Measurements from ENCODE around the gene ENTPD5. TPM values are rescaled to one million over a fixed set of nuclear protein-coding genes. Genes with fewer than 3 reads are reported as not detected.

The ENTPD5 gene
- total and polyA plus RNA-seq, 4 donors: 38.1 to 276 (median 76.5) TPM

- H3K9ac ChIP-seq (ENCODE audit: low read depth in 1 of 2, low read length in 2 of 2): peak overlapping the region; percentile 96
- 2% methylated on average over 8 of the region's 8 CpGs for WGBS
These were observed 908 bp downstream of the ENTPD5 start for GRCh38 chr14:74018174-74018585.

GRCh38 chr14:74015963-74016362 lies 3.1 kb downstream of the ENTPD5 start:
- Histone ChIP-seq H3K9ac (ENCODE audit: low read depth in 1 of 2, low read length in 2 of 2) (no peak overlapping the region), H3K36me3 (ENCODE audit: control insufficient read depth in 4 of 4, insufficient read depth in 3 of 4, low read depth in 1 of 4, low read length in 3 of 4) (peaks cover 0 to 5% (median 0%) of the 10 kb centered on the region in 4 donors), H3K4me3 (ENCODE audit: low read depth in 1 of 3, low read length in 3 of 3) (no peak overlapping the region), H3K27me3 (ENCODE audit: control insufficient read depth in 4 of 4, insufficient read depth in 4 of 4, low read length in 3 of 4) (no peaks in the 10 kb centered on the region), H3K4me1 (ENCODE audit: control insufficient read depth in 4 of 4, insufficient read depth in 4 of 4, low read length in 3 of 4) (peaks cover 15 to 27% (median 24%) of the 10 kb centered on the region in 4 donors), H3K9me3 (ENCODE audit: control insufficient read depth in 4 of 4, low read length in 3 of 4) (no peaks in the 10 kb centered on the region), H3K27ac (ENCODE audit: low read depth in 1 of 2, low read length in 2 of 2) (peak overlapping the region in 1 of 2 donors; percentile 13)
- TF ChIP-seq, protein P1, sequence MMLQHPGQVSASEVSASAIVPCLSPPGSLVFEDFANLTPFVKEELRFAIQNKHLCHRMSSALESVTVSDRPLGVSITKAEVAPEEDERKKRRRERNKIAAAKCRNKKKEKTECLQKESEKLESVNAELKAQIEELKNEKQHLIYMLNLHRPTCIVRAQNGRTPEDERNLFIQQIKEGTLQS (IDR thresholded peaks at IDR 0.05): no peak
- TF ChIP-seq NR2F2 (IDR thresholded peaks at IDR 0.05) (no peak), JUND (IDR thresholded peaks at IDR 0.05) (no peak), RXRA (IDR thresholded peaks at IDR 0.05) (no peak), FOXA2 (IDR thresholded peaks at IDR 0.05) (no peak), FOXA1 (IDR thresholded peaks at IDR 0.05) (no peak), GABPA (IDR thresholded peaks at IDR 0.05 in 1 of 2, conservative IDR thresholded peaks at IDR 0.05 in 1 of 2) (no peak), SP1 (IDR thresholded peaks at IDR 0.05) (no peak), HNF4A (conservative IDR thresholded peaks at IDR 0.05) (no peak)
- no peak for DNase-seq (ENCODE audit: low spot score)

More at GRCh38 chr14:74018174-74018585, 908 bp downstream of the ENTPD5 start:
- H3K4me1 ChIP-seq (ENCODE audit: control insufficient read depth in 4 of 4, insufficient read depth in 4 of 4, low read length in 3 of 4): peaks cover 15 to 27% (median 24%) of the 10 kb centered on the region in 4 donors
- H3K36me3 ChIP-seq (ENCODE audit: control insufficient read depth in 4 of 4, insufficient read depth in 3 of 4, low read depth in 1 of 4, low read length in 3 of 4): no peaks in the 10 kb centered on the region
- TF ChIP-seq, protein P2, sequence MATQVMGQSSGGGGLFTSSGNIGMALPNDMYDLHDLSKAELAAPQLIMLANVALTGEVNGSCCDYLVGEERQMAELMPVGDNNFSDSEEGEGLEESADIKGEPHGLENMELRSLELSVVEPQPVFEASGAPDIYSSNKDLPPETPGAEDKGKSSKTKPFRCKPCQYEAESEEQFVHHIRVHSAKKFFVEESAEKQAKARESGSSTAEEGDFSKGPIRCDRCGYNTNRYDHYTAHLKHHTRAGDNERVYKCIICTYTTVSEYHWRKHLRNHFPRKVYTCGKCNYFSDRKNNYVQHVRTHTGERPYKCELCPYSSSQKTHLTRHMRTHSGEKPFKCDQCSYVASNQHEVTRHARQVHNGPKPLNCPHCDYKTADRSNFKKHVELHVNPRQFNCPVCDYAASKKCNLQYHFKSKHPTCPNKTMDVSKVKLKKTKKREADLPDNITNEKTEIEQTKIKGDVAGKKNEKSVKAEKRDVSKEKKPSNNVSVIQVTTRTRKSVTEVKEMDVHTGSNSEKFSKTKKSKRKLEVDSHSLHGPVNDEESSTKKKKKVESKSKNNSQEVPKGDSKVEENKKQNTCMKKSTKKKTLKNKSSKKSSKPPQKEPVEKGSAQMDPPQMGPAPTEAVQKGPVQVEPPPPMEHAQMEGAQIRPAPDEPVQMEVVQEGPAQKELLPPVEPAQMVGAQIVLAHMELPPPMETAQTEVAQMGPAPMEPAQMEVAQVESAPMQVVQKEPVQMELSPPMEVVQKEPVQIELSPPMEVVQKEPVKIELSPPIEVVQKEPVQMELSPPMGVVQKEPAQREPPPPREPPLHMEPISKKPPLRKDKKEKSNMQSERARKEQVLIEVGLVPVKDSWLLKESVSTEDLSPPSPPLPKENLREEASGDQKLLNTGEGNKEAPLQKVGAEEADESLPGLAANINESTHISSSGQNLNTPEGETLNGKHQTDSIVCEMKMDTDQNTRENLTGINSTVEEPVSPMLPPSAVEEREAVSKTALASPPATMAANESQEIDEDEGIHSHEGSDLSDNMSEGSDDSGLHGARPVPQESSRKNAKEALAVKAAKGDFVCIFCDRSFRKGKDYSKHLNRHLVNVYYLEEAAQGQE (IDR thresholded peaks at IDR 0.05): peak; percentile 3
- TF ChIP-seq, protein P3, sequence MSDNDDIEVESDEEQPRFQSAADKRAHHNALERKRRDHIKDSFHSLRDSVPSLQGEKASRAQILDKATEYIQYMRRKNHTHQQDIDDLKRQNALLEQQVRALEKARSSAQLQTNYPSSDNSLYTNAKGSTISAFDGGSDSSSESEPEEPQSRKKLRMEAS (IDR thresholded peaks at IDR 0.05): no peak
- no peak for TF ChIP-seq NR2F2 (IDR thresholded peaks at IDR 0.05)
- TF ChIP-seq SP1 (IDR thresholded peaks at IDR 0.05): no peak
- TF ChIP-seq FOXA1 (IDR thresholded peaks at IDR 0.05): no peak
- TF ChIP-seq, protein P1 (IDR thresholded peaks at IDR 0.05): no peak
- H3K9me3 ChIP-seq (ENCODE audit: control insufficient read depth in 4 of 4, low read length in 3 of 4): no peaks in the 10 kb centered on the region
- no peak for DNase-seq (ENCODE audit: low spot score)
- H3K27ac ChIP-seq (ENCODE audit: low read depth in 1 of 2, low read length in 2 of 2): peak overlapping the region; percentile 85 to 99
- H3K4me3 ChIP-seq (ENCODE audit: low read depth in 1 of 3, low read length in 3 of 3): peak overlapping the region; percentile 54 to 92 (median 82)
- no peaks in the 10 kb centered on the region for H3K27me3 ChIP-seq (ENCODE audit: control insufficient read depth in 4 of 4, insufficient read depth in 4 of 4, low read length in 3 of 4)

DNA sequence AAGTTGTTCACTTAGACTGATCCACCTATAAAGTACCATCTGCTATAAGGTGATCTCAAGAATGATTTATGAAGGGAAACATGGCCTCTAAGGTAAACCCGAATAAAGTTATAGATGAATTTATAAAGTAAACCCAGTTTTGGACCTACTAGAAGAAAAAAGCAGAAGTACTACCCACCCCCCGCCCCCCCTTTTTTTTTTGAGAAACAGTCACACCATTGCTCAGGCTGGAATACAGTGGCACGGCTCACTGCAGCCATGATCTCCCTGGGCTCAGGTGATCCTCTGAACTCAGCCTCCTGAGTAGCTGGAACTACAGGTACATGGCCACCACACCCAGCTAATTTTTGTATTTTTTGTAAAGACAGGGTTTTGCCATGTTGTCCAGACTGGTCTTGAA lies 3.9 kb downstream of the ENTPD5 start:
- no peak for DNase-seq (ENCODE audit: low spot score)
- Histone ChIP-seq H3K9ac (ENCODE audit: low read depth in 1 of 2, low read length in 2 of 2) (no peak overlapping the region), H3K9me3 (ENCODE audit: control insufficient read depth in 4 of 4, low read length in 3 of 4) (no peaks in the 10 kb centered on the region), H3K4me3 (ENCODE audit: low read depth in 1 of 3, low read length in 3 of 3) (no peak overlapping the region), H3K36me3 (ENCODE audit: control insufficient read depth in 4 of 4, insufficient read depth in 3 of 4, low read depth in 1 of 4, low read length in 3 of 4) (peaks cover 0 to 12% (median 4%) of the 10 kb centered on the region in 4 donors), H3K4me1 (ENCODE audit: control insufficient read depth in 4 of 4, insufficient read depth in 4 of 4, low read length in 3 of 4) (peaks cover 15 to 27% (median 24%) of the 10 kb centered on the region in 4 donors), H3K27ac (ENCODE audit: low read depth in 1 of 2, low read length in 2 of 2) (peak overlapping the region in 1 of 2 donors; percentile 67), H3K27me3 (ENCODE audit: control insufficient read depth in 4 of 4, insufficient read depth in 4 of 4, low read length in 3 of 4) (no peaks in the 10 kb centered on the region)
- TF ChIP-seq RXRA (IDR thresholded peaks at IDR 0.05) (no peak), TAF1 (conservative IDR thresholded peaks at IDR 0.05) (no peak), FOXA2 (IDR thresholded peaks at IDR 0.05) (no peak), EGR1 (IDR thresholded peaks at IDR 0.05; ENCODE audit: low read depth in 2 of 2) (no peak), RAD21 (IDR thresholded peaks at IDR 0.05) (no peak), YY1 (IDR thresholded peaks at IDR 0.05) (no peak)
- TF ChIP-seq, protein P2 (IDR thresholded peaks at IDR 0.05): no peak
- WGBS: 84% methylated on average over 3 of the region's 3 CpGs

Data from liver (tissue), 9 donors.